Measurements from ENCODE around the gene HMBS.

The HMBS gene

DNA sequence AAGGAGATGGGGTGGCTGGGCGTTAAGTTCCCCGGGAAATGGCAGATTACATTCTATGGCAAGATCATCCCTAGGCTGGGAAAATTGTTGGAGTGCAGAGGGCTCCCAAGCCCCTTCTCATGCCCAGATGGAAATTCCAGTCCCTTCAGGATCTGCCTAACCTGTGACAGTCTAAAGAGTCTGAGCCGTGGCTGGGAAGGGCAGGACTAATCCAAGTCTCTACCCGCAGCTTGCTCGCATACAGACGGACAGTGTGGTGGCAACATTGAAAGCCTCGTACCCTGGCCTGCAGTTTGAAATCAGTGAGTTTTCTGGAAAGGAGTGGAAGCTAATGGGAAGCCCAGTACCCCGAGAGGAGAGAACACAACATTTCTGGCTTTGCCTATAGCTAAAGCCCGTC lies 3.7 kb downstream of the HMBS start:
- H2AFZ ChIP-seq (ENCODE audit: low read length): no peak overlapping the region
- H3K4me1 ChIP-seq (ENCODE audit: low read length): peaks cover 27% of the 10 kb centered on the region
- no peak overlapping the region for H3K4me3 ChIP-seq (ENCODE audit: low read length)
- H4K20me1 ChIP-seq (ENCODE audit: insufficient read depth, low read length): peaks cover 5% of the 10 kb centered on the region
- H3K4me2 ChIP-seq (ENCODE audit: low read depth, low read length): no peak overlapping the region
- no peaks in the 10 kb centered on the region for H3K9me2 ChIP-seq (replicated peaks; ENCODE audit: insufficient read depth, low read length)
- no peaks in the 10 kb centered on the region for H3K27me3 ChIP-seq (replicated peaks; ENCODE audit: insufficient read depth, low read length)
- no peak overlapping the region for H3K27ac ChIP-seq (ENCODE audit: low read length)
- H3K79me2 ChIP-seq (ENCODE audit: low read length): peaks cover 40% of the 10 kb centered on the region
- H3K9me3 ChIP-seq (replicated peaks; ENCODE audit: insufficient read depth, low read length): no peaks in the 10 kb centered on the region
- H3K36me3 ChIP-seq (replicated peaks; ENCODE audit: insufficient read depth, low read length): no peaks in the 10 kb centered on the region
- no peak overlapping the region for H3K9ac ChIP-seq (ENCODE audit: low read length)
- H3F3A ChIP-seq (ENCODE audit: insufficient read depth, low read length): peaks cover 30% of the 10 kb centered on the region
- TF ChIP-seq CTCF (IDR thresholded peaks at IDR 0.05; ENCODE audit: low read length) (no peak), EZH2phosphoT487 (IDR thresholded peaks at IDR 0.05; ENCODE audit: low read length) (no peak), EZH2 (optimal IDR thresholded peaks at IDR 0.05; ENCODE audit: low read depth, low read length) (no peak)
- DNase-seq: no peak

GRCh38 chr11:119089319-119089718 lies 4.6 kb downstream of the HMBS start:
- TF ChIP-seq EZH2phosphoT487 (IDR thresholded peaks at IDR 0.05; ENCODE audit: low read length): no peak
- no peak for TF ChIP-seq CTCF (IDR thresholded peaks at IDR 0.05; ENCODE audit: low read length)
- TF ChIP-seq EZH2 (optimal IDR thresholded peaks at IDR 0.05; ENCODE audit: low read depth, low read length): no peak
- Histone ChIP-seq H3K9me2 (replicated peaks; ENCODE audit: insufficient read depth, low read length) (no peaks in the 10 kb centered on the region), H3K4me2 (ENCODE audit: low read depth, low read length) (no peak overlapping the region), H2AFZ (ENCODE audit: low read length) (no peak overlapping the region), H3K4me3 (ENCODE audit: low read length) (no peak overlapping the region), H3F3A (ENCODE audit: insufficient read depth, low read length) (peaks cover 39% of the 10 kb centered on the region), H3K4me1 (ENCODE audit: low read length) (peaks cover 28% of the 10 kb centered on the region), H3K79me2 (ENCODE audit: low read length) (peaks cover 49% of the 10 kb centered on the region), H3K36me3 (replicated peaks; ENCODE audit: insufficient read depth, low read length) (0 out of 2 replicates have a peak, but pooled peaks cover 5% of the 10 kb centered on the region), H3K27me3 (replicated peaks; ENCODE audit: insufficient read depth, low read length) (no peaks in the 10 kb centered on the region), H3K9me3 (replicated peaks; ENCODE audit: insufficient read depth, low read length) (no peaks in the 10 kb centered on the region), H3K9ac (ENCODE audit: low read length) (no peak overlapping the region), H3K27ac (ENCODE audit: low read length) (no peak overlapping the region), H4K20me1 (ENCODE audit: insufficient read depth, low read length) (peaks cover 13% of the 10 kb centered on the region)
- DNase-seq: no peak

DNA sequence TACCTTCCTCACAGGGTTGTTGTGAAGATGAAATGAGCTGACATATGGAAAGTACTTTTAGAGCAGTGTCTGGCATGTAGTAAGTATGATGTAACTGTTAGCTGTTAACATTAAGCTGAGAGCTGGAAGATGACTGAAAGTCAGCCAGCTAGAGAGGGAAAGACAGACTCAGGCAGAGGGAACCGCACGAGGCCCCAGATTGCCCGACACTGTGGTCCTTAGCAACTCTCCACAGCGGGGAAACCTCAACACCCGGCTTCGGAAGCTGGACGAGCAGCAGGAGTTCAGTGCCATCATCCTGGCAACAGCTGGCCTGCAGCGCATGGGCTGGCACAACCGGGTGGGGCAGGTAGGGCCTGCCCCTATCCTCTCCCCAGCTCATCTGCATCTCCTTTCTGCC lies 6.5 kb downstream of the HMBS start:
- H3K4me2 ChIP-seq (ENCODE audit: low read depth, low read length): no peak overlapping the region
- H3K27ac ChIP-seq (ENCODE audit: low read length): no peak overlapping the region
- H2AFZ ChIP-seq (ENCODE audit: low read length): no peak overlapping the region
- no peaks in the 10 kb centered on the region for H3K9me2 ChIP-seq (replicated peaks; ENCODE audit: insufficient read depth, low read length)
- H3K9me3 ChIP-seq (replicated peaks; ENCODE audit: insufficient read depth, low read length): no peaks in the 10 kb centered on the region
- TF ChIP-seq EZH2 (optimal IDR thresholded peaks at IDR 0.05; ENCODE audit: low read depth, low read length): no peak
- no peak for TF ChIP-seq CTCF (IDR thresholded peaks at IDR 0.05; ENCODE audit: low read length)
- TF ChIP-seq EZH2phosphoT487 (IDR thresholded peaks at IDR 0.05; ENCODE audit: low read length): no peak
- no peak overlapping the region for H3K4me3 ChIP-seq (ENCODE audit: low read length)
- H4K20me1 ChIP-seq (ENCODE audit: insufficient read depth, low read length): peaks cover 13% of the 10 kb centered on the region
- DNase-seq: no peak
- peaks cover 50% of the 10 kb centered on the region for H3K79me2 ChIP-seq (ENCODE audit: low read length)
- H3K36me3 ChIP-seq (replicated peaks; ENCODE audit: insufficient read depth, low read length): 0 out of 2 replicates have a peak, but pooled peaks cover 5% of the 10 kb centered on the region
- no peak overlapping the region for H3K9ac ChIP-seq (ENCODE audit: low read length)
- peaks cover 25% of the 10 kb centered on the region for H3K4me1 ChIP-seq (ENCODE audit: low read length)
- H3F3A ChIP-seq (ENCODE audit: insufficient read depth, low read length): peaks cover 45% of the 10 kb centered on the region
- H3K27me3 ChIP-seq (replicated peaks; ENCODE audit: insufficient read depth, low read length): no peaks in the 10 kb centered on the region

Data from MM.1S (cell line).